ENCODE measurements around the gene MATK. TPM values are rescaled to one million over a fixed set of nuclear protein-coding genes. Genes with fewer than 3 reads are reported as not detected.

Gene MATK
- total and polyA plus RNA-seq, 2 donors (not counting 1 experiment from before 2014, with no cell fraction given): 1.3 to 8.2 TPM

GRCh38 chr19:3734310-3734600 lies 51.9 kb downstream of the MATK start:
- POLR2A ChIA-PET: interaction anchor here (0.6 kb wide), 1 partner anchor 24 kb away, joined by 4 read pairs; no protein-coding TSS in a partner anchor
- Histone ChIP-seq H3K27ac (ENCODE audit: low read length in 2 of 2) (no peak overlapping the region), H2AFZ (ENCODE audit: insufficient read depth, low read depth, low read length, poor library complexity, severe bottlenecking) (no peak overlapping the region), H3K4me3 (ENCODE audit: control extremely low read depth in 1 of 5, extremely low read depth in 1 of 5, insufficient read depth in 1 of 5, low read depth in 2 of 5, low read length in 4 of 5) (no peak overlapping the region), H3K4me2 (replicated peaks; ENCODE audit: low read depth, low read length, poor library complexity, severe bottlenecking) (no peak overlapping the region), H3K36me3 (replicated peaks in 1 of 2; ENCODE audit: control extremely low read depth in 1 of 2, control insufficient read depth in 1 of 2, extremely low read depth in 1 of 2, insufficient read depth in 2 of 2, low read length in 1 of 2) (no peaks in the 10 kb centered on the region), H3K27me3 (replicated peaks in 1 of 4; ENCODE audit: control extremely low read depth in 1 of 4, control insufficient read depth in 3 of 4, insufficient read depth in 4 of 4, low read length in 3 of 4) (peaks cover 0 to 6% (median 0%) of the 10 kb centered on the region in 4 experiments), H4K20me1 (ENCODE audit: control insufficient read depth, insufficient read depth, low read length, poor library complexity, severe bottlenecking) (no peaks in the 10 kb centered on the region), H3K4me1 (ENCODE audit: control insufficient read depth in 2 of 2, insufficient read depth in 2 of 2, low read length in 2 of 2) (no peaks in the 10 kb centered on the region), H3K9me3 (ENCODE audit: control extremely low read depth in 1 of 3, control insufficient read depth in 2 of 3, insufficient read depth in 1 of 3, low read length in 2 of 3) (no peaks in the 10 kb centered on the region), H3K9ac (ENCODE audit: low read length) (no peak overlapping the region), H3K79me2 (ENCODE audit: control insufficient read depth, insufficient read depth, low read length) (no peaks in the 10 kb centered on the region)
- CTCF ChIA-PET: no interaction called here
- Mint-ChIP-seq H3K4me3 (no peak overlapping the region), H3K4me1 (no peaks in the 10 kb centered on the region), H3K27me3 (peaks cover 12% of the 10 kb centered on the region), H3K27ac (no peak overlapping the region), H3K9me3 (ENCODE audit: insufficient read depth) (no peaks in the 10 kb centered on the region)
- TF ChIP-seq, protein P1, sequence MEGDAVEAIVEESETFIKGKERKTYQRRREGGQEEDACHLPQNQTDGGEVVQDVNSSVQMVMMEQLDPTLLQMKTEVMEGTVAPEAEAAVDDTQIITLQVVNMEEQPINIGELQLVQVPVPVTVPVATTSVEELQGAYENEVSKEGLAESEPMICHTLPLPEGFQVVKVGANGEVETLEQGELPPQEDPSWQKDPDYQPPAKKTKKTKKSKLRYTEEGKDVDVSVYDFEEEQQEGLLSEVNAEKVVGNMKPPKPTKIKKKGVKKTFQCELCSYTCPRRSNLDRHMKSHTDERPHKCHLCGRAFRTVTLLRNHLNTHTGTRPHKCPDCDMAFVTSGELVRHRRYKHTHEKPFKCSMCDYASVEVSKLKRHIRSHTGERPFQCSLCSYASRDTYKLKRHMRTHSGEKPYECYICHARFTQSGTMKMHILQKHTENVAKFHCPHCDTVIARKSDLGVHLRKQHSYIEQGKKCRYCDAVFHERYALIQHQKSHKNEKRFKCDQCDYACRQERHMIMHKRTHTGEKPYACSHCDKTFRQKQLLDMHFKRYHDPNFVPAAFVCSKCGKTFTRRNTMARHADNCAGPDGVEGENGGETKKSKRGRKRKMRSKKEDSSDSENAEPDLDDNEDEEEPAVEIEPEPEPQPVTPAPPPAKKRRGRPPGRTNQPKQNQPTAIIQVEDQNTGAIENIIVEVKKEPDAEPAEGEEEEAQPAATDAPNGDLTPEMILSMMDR (IDR thresholded peaks at IDR 0.05): no peak
- TF ChIP-seq EZH2 (IDR thresholded peaks at IDR 0.05; ENCODE audit: borderline replicate concordance, insufficient read depth, low read depth, low read length, poor library complexity, severe bottlenecking): no peak
- DNase-seq (no peak), ATAC-seq (ENCODE audit: low read depth) (no peak)
- intact Hi-C loops (cut with micrococcal nuclease): no loop called here
- WGBS (ENCODE audit: insufficient coverage): 96% methylated on average over 5 of the region's 14 CpGs

- Histone ChIP-seq H3K79me2 (ENCODE audit: control insufficient read depth, insufficient read depth, low read length) (no peaks in the 10 kb centered on the region), H4K20me1 (ENCODE audit: control insufficient read depth, insufficient read depth, low read length, poor library complexity, severe bottlenecking) (no peaks in the 10 kb centered on the region), H3K4me3 (ENCODE audit: control extremely low read depth in 1 of 5, extremely low read depth in 1 of 5, insufficient read depth in 1 of 5, low read depth in 2 of 5, low read length in 4 of 5) (no peak overlapping the region), H3K27ac (ENCODE audit: low read length in 2 of 2) (no peak overlapping the region), H3K4me2 (replicated peaks; ENCODE audit: low read depth, low read length, poor library complexity, severe bottlenecking) (no peak overlapping the region), H2AFZ (ENCODE audit: insufficient read depth, low read depth, low read length, poor library complexity, severe bottlenecking) (no peak overlapping the region), H3K9me3 (ENCODE audit: control extremely low read depth in 1 of 3, control insufficient read depth in 2 of 3, insufficient read depth in 1 of 3, low read length in 2 of 3) (no peaks in the 10 kb centered on the region), H3K4me1 (ENCODE audit: control insufficient read depth in 2 of 2, insufficient read depth in 2 of 2, low read length in 2 of 2) (no peaks in the 10 kb centered on the region), H3K9ac (ENCODE audit: low read length) (no peak overlapping the region), H3K27me3 (replicated peaks in 1 of 4; ENCODE audit: control extremely low read depth in 1 of 4, control insufficient read depth in 3 of 4, insufficient read depth in 4 of 4, low read length in 3 of 4) (peaks cover 0 to 6% (median 0%) of the 10 kb centered on the region in 4 experiments), H3K36me3 (replicated peaks in 1 of 2; ENCODE audit: control extremely low read depth in 1 of 2, control insufficient read depth in 1 of 2, extremely low read depth in 1 of 2, insufficient read depth in 2 of 2, low read length in 1 of 2) (no peaks in the 10 kb centered on the region)
- WGBS (ENCODE audit: insufficient coverage): 84% methylated on average over 18 of the region's 20 CpGs
- ChIA-PET CTCF (no interaction called here), POLR2A (interaction anchor here (0.6 to 0.7 kb wide), 2 partner anchors 9 to 23 kb away, joined by 4 to 5 read pairs; no protein-coding TSS in a partner anchor)
- ATAC-seq (ENCODE audit: low read depth) (no peak), DNase-seq (no peak)
- Mint-ChIP-seq H3K4me3 (no peak overlapping the region), H3K4me1 (no peaks in the 10 kb centered on the region), H3K27ac (no peak overlapping the region), H3K9me3 (ENCODE audit: insufficient read depth) (no peaks in the 10 kb centered on the region), H3K27me3 (peaks cover 12% of the 10 kb centered on the region)
- TF ChIP-seq, protein P1 (IDR thresholded peaks at IDR 0.05): no peak
- TF ChIP-seq EZH2 (IDR thresholded peaks at IDR 0.05; ENCODE audit: borderline replicate concordance, insufficient read depth, low read depth, low read length, poor library complexity, severe bottlenecking): no peak
- intact Hi-C loops (cut with micrococcal nuclease): no loop called here
Measured at GRCh38 chr19:3733549-3734309, 52.5 kb downstream of the MATK start.

All from B cell (primary cell).